Measurements from ENCODE around the gene CCDC14.
"Not testable (repeated sequence)": the region's sequence is repeated elsewhere in the genome, so short reads cannot be mapped to it uniquely, and the experiment has no call there.

The CCDC14 gene

DNA sequence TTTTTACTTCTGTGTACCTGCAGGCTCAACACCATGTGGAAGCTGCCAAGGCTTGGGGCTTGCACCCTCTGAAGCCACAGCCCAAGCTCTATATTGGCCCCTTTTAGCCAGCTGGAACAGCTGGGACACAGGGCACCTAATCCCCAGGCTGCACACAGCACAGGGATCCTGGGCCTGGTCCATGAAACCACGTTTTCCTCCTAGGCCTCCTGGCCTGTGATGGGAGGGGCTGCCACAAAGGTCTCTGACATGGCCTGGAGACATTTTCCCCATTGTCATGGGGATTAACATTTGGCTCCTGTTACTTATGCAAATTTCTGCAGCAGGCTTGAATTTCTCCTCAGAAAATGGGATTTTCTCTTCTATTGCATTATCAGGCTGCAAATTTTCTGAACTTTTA lies 70.0 kb downstream of the CCDC14 start:
- not testable (repeated sequence) for DNase-seq

DNA sequence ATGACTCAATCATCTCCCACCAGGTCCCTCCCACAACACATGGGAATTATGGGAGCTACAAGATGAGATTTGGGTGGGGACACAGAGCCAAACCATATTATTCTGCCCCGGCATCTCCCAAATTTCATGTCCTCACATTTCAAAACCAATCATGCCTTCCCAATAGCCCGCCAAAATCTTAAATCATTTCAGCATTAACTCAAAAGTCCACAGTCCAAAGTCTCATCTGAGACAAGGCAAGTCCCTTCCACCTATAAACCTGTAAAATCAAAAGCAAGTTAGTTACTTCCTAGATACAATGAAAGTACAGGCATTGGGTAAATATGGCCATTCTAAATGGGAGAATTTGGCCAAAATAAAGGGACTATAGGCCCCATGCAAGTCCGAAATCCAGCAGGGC lies 70.9 kb downstream of the CCDC14 start:
- not testable (repeated sequence) for DNase-seq

DNA sequence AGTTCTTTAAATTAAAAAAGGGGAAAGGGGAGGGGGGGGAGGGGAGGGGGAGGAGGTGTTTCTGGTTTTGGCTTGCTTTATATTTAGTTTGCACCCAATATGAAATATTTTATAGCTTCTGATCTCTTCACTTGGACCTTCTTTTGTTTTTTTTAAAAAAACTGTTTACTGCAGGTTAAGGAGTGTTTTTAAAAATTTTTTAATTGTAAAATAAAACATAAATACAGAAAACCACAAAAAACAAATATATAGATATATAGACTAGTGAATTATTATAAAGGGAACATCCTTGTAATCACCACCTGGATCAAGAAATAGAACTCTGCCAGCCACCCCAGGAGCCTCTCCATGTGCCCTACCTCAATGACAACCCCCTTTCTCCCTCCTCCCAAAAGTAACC lies 76.0 kb downstream of the CCDC14 start:
- no peak for DNase-seq

GRCh38 chr3:123884203-123884831 lies 76.7 kb downstream of the CCDC14 start, which contains the start of gene MYLK:
MYLK (minus strand) TSS chr3:123884332; CDS start chr3:123793841, 90,491 bp downstream.
- no peak for DNase-seq

- no peak for DNase-seq
Observed at GRCh38 chr3:123883701-123884202, 77.3 kb downstream of the CCDC14 start.

GRCh38 chr3:123883111-123883510 lies 77.9 kb downstream of the CCDC14 start:
- DNase-seq, result no peak

DNA sequence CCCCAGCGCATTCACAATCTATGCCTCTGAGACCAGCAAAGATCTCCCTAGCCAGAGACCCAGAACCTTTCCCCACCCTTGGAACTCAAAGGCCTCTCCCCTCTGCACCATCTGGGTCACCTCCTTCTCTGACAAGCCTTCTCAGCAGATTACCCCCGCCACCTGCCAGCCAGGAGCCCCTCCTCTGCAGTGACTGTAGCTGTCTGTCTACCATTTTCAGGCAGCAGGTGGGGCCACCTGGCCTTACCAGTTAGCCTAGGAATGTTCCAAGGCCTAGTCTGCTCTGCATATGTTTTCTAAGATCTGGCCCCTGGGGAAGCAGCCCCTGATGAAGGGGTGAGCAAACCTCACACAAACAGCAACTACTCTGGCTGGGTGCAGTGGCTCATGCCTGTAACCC lies 79.3 kb downstream of the CCDC14 start:
- no peak for DNase-seq

DNA sequence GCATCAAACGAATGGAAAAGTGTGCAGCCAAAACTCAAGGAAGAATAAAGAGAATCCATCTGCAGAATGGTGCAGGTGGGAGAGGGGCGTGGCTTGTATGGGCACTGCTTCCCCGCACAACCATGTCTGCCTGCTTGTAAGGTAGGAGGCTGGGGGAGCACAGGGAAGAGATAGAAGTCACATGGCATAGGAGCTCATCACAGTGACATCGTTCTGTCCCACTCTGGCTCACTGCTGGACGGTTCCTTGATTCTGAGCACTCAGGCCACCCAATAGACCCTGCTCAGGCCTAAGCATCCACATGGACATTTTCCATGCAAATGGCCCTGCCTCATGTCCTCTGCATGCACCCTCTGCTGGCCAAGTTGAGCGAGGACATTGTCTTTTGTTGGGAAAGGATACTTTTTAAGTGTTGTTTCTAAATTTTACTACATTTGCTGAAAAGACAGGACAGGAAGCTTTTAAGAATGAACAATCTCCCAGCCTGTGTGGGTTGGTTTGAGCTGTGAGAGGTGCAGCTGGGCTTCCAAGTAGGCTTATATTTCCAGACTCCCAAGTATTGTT lies 79.9 kb downstream of the CCDC14 start:
- DNase-seq, result no peak

DNA sequence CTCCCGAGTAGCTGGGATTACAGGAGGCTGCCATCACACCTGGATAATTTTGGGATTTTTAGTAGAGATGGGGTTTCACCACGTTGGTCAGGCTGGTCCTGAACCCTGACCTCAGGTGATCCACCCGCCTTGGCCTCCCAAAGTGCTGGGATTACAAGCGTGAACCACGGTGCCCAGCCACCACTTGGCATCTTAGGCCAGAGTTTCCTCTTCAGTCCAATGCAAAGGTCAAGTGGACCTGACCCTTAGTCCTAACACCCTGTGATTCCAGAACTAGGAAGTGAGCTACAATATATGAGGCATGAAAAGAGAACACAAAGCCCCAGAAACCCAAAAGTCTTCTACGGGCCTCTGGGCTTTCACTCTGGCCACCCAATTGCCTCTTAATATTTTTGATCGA lies 82.2 kb downstream of the CCDC14 start:
- no peak for DNase-seq

DNA sequence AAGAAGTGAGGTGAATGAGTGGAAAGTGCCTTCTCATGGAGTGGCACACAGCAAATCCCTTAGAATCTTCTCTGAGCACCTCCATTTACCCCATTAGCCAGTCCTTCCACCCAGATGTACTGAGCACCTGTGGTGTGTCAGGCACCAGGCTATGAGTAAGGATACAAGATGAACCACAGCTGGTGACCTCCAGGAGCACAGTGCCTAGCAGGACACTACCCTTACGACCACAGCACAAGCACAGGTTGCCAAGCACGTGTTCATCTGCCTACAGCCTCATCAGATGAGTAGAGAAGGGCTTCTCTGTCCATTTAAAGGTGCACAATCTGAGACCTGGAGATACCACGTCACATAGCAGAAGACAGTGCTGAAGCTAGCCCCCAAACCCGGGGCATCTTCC lies 83.1 kb downstream of the CCDC14 start:
- DNase-seq, result no peak

DNA sequence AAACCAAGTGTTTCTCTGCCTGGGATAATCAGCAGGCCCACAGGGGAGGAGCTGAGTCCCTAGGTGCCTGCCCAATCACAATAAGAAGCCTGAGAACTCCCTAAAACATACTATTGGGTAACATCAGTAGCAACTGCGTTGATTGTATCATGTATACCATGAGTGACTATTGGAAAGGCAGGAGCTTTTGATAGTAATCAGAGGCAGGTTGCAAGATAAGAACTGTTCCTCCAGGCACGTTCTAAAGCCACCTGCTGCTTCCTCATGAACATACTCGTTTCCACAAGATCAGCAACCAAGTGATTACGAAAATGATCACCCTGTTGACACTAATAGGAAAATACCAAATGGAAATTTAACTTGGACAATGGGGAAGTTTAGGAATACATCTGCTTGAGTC lies 83.6 kb downstream of the CCDC14 start:
- no peak for DNase-seq

- no peak for DNase-seq
Observed at GRCh38 chr3:123876858-123877257, 84.2 kb downstream of the CCDC14 start.

GRCh38 chr3:123872621-123873020 lies 88.4 kb downstream of the CCDC14 start:
- DNase-seq, result no peak

- no peak for DNase-seq
Observed at GRCh38 chr3:123871946-123872345, 89.1 kb downstream of the CCDC14 start.

GRCh38 chr3:123870033-123870432 lies 91.0 kb downstream of the CCDC14 start:
- no peak for DNase-seq

DNA sequence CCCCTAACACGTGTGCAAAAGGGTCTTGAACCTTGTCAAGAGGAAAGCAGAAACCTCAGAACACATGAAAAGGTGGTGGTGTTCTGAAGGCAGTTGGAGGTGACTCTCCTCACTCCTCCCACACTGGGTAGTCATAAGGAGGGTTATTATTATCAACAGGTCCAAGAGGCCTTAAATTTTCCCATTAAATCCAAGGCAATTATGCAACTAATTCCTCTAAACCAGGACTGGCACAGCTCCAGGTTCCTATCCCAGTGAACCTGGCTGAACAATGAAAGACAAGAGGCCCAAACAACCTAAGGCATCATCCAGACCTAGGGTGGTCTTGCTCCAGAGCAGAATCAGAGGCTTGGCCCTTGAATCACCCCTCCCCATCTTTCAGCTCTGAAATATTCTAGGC lies 91.9 kb downstream of the CCDC14 start:
- no peak for DNase-seq

DNA sequence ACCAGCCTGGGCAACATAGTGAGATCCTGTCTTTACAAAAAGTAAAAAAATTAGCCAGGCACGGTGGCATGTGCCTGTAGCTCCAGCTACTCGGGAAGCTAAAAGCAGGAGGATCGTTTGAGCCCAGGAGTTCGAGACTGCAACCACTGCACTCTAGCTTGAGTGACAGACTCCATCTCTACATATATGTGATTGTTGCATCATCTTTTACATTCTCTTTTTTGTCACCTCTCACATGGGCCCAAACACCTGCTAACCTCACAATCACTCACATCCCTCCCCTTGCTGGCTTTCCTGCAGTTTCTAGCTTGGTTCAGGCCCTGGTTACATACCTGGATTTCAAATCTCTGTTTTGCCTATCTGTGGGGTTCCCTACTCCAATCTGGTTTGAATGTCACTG lies 96.3 kb downstream of the CCDC14 start:
- DNase-seq, result no peak
